HCT116 (cell line): ENCODE data around the gene RNF31.
A peak's percentile ranks its signal among the peaks of the same experiment; 100 is the strongest.

Experiments used
- CEBPB ChIP-seq: IDR thresholded peaks from 2 replicates; pipeline ENCODE4 v1.6.1; 2012; ENCODE audit warnings: low read depth
- CTCF ChIP-seq, 3 experiments: fragments of 200-600 bp in 1 of 3; sonication (generic) in 1 of 3; IDR thresholded peaks in 2 of 3; conservative IDR thresholded peaks in 1 of 3; 2 replicates each; pipeline ENCODE4 v1.5.1; 2012 to 2017; ENCODE audit warnings: low read depth in 2 of 3, low read length in 2 of 3, antibody characterized with exemption in 1 of 3, borderline replicate concordance in 1 of 3, control low read depth in 1 of 3, mild to moderate bottlenecking in 1 of 3, mixed read lengths in 1 of 3, mixed run types in 1 of 3, moderate library complexity in 1 of 3; ENCODE audit not compliant: insufficient read depth in 1 of 3
- EZH2 ChIP-seq: fragments of 200-600 bp; sonication (generic); IDR thresholded peaks from 2 replicates; pipeline ENCODE4 v1.6.1; 2017; ENCODE audit warnings: antibody characterized with exemption, mixed run types
- JUND ChIP-seq: IDR thresholded peaks from 2 replicates; pipeline ENCODE4 v1.6.1; 2012
- MAX ChIP-seq: IDR thresholded peaks from 2 replicates; pipeline ENCODE4 v1.6.1; 2012
- POLR2A ChIP-seq: IDR thresholded peaks from 2 replicates; pipeline ENCODE4 v1.7.0; 2011; ENCODE audit warnings: borderline replicate concordance; ENCODE audit not compliant: insufficient read depth, insufficient read length; ENCODE audit errors: extremely low read depth
- POLR2AphosphoS5 ChIP-seq: IDR thresholded peaks from 2 replicates; pipeline ENCODE4 v1.6.1; 2011; ENCODE audit warnings: mild to moderate bottlenecking, low read depth, low read length, moderate library complexity
- REST ChIP-seq: IDR thresholded peaks from 2 replicates; pipeline ENCODE4 v1.6.1; 2012; ENCODE audit warnings: low read depth

- peak; percentile 86 for TF ChIP-seq MAX
- peak; percentile 88 for TF ChIP-seq POLR2AphosphoS5
- TF ChIP-seq CTCF (IDR thresholded peaks at IDR 0.05 in 2 of 3, conservative IDR thresholded peaks at IDR 0.05 in 1 of 3; ENCODE audit: borderline replicate concordance in 1 of 3, insufficient read depth in 1 of 3, low read depth in 2 of 3, low read length in 2 of 3), result peak; percentile 77 to 94 (median 87)
- TF ChIP-seq POLR2A, result peak; percentile 53
- TF ChIP-seq CEBPB, result no peak
- no peak; the same call in 1 of the 2 replicates for TF ChIP-seq JUND
- no peak for TF ChIP-seq REST
- no peak for TF ChIP-seq EZH2
These were observed 13.8 kb downstream of the RNF31 start, which contains the start of gene IRF9 for GRCh38 chr14:24160850-24161804.
